OCI-LY7 (cell line): ENCODE data around the gene BMP8A.

Source experiments
- EZH2phosphoT487 ChIP-seq: fragments of 200-600 bp; sonication (generic); IDR thresholded peaks from 2 replicates; pipeline ENCODE4 v1.6.1; 2018; ENCODE audit warnings: low read depth, borderline replicate concordance, mild to moderate bottlenecking, mixed run types, antibody characterized with exemption, low read length, moderate library complexity, mixed read lengths
- TF ChIP-seq, protein P1 (sequence below): fragments of 200-600 bp; sonication (generic); conservative IDR thresholded peaks from 2 replicates; pipeline ENCODE4 v1.5.1; 2014; ENCODE audit warnings: mild to moderate bottlenecking, antibody characterized with exemption, low read length, moderate library complexity, mixed read lengths

DNA sequence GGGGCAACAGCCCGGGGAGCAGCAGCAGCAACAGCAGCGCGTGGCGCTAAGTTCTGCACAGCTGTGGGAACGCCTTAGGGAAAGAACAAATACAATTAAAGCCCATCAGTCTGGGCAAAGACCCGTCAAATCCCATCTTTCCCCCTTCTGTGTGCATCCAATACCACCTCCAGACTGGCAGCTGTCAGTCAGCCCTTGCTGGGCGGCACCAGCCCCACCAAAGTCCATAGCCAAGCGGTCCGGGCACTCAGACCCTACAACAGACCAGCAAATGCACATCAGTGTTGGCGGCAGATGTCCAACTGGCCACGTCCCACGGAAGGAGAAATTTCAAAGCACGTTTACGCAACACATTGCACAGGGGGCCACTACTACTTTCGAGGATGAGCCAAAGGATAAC is 72.2 kb downstream of the BMP8A start:
- TF ChIP-seq, protein P1, sequence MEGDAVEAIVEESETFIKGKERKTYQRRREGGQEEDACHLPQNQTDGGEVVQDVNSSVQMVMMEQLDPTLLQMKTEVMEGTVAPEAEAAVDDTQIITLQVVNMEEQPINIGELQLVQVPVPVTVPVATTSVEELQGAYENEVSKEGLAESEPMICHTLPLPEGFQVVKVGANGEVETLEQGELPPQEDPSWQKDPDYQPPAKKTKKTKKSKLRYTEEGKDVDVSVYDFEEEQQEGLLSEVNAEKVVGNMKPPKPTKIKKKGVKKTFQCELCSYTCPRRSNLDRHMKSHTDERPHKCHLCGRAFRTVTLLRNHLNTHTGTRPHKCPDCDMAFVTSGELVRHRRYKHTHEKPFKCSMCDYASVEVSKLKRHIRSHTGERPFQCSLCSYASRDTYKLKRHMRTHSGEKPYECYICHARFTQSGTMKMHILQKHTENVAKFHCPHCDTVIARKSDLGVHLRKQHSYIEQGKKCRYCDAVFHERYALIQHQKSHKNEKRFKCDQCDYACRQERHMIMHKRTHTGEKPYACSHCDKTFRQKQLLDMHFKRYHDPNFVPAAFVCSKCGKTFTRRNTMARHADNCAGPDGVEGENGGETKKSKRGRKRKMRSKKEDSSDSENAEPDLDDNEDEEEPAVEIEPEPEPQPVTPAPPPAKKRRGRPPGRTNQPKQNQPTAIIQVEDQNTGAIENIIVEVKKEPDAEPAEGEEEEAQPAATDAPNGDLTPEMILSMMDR: no peak
- no peak for TF ChIP-seq EZH2phosphoT487
